Tibial artery (tissue), 4 donors: ENCODE data around the gene ATF7.

ENCODE experiments used
- DNase-seq, 2 donors: peaks; one replicate each; pipeline ENCODE4 v3.0.0-alpha.2; 2019
- H3K27ac ChIP-seq, 2 donors: fragments of 200-600 bp; sonication (generic) in 1 of 2; 1 replicate in 1 of 2; 2 replicates in 1 of 2; pipeline ENCODE4 v1.5.1; 2018 to 2019; ENCODE audit warnings: mild to moderate bottlenecking in 1 of 2
- H3K27me3 ChIP-seq, 2 donors: fragments of 200-600 bp; sonication (generic) in 1 of 2; one replicate each; pipeline versions ENCODE4 v1.5.1 to v1.6.0; 2016 to 2019
- H3K36me3 ChIP-seq, 3 donors: fragments of 200-600 bp; sonication (generic) in 2 of 3; one replicate each; pipeline ENCODE4 v1.5.1; 2016 to 2019; ENCODE audit warnings: mild to moderate bottlenecking in 2 of 3
- H3K4me1 ChIP-seq, 4 donors: fragments of 200-600 bp; sonication (generic) in 2 of 4; 1 replicate in 3 of 4; 2 replicates in 1 of 4; pipeline ENCODE4 v1.5.1; 2016 to 2019
- H3K4me3 ChIP-seq, 2 donors: fragments of 200-600 bp; sonication (generic) in 1 of 2; 1 replicate in 1 of 2; 2 replicates in 1 of 2; pipeline ENCODE4 v1.5.1; 2018 to 2019; ENCODE audit warnings: mild to moderate bottlenecking in 2 of 2
- H3K9me3 ChIP-seq, 3 donors: fragments of 200-600 bp; sonication (generic) in 1 of 3; one replicate each; pipeline ENCODE4 v1.5.1; 2016 to 2019
- intact Hi-C: fragments of 100-400 bp; cut with DNase I; formaldehyde crosslinking; loops from one replicate; pipeline ENCODE4 v1.15.0; 2023; ENCODE audit warnings: low total_unique reads
- TF ChIP-seq, protein P1 (sequence below), 2 experiments: fragments of 200-600 bp in 1 of 2; fragments of 450-650 bp in 1 of 2; IDR thresholded peaks; one replicate each; pipeline ENCODE4 v1.5.1; 2017 to 2019; ENCODE audit warnings: antibody characterized with exemption in 2 of 2, mild to moderate bottlenecking in 1 of 2, moderate library complexity in 1 of 2

ATF7 gene

DNA sequence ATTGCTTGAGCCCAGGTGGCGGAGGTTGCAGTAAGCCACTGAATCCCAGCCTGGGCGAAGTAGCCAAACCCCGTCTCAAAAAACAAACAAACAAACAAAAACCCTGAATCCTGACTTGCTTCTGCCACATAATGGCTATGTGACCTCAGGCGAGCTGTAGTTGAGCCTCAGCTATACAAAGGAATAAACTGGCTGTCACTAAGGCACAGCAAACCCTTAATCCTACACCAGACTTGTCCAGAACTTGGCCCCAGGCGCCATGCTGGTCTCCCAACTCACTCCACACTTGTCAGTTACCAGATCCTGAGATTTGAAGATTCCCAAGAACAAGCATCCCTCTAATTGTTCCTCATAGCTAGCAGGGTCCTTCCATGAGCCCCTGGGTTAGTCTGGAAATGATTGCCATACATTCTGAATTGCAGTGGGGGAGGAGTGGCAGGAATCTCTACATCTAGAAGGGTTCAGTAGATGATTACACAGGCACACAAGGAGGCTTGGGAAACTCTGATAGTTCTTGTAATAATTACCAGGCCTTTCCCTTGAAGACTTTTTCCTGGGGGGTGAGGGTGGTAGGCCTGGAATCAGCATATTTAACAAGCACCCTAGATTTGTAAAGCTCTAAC lies 136.8 kb downstream of the ATF7 start:
- Histone ChIP-seq H3K4me3 (no peak overlapping the region), H3K27ac (no peak overlapping the region), H3K4me1 (peaks cover 0 to 23% (median 17%) of the 10 kb centered on the region in 4 donors), H3K9me3 (no peaks in the 10 kb centered on the region), H3K27me3 (no peaks in the 10 kb centered on the region), H3K36me3 (peaks cover 10 to 40% (median 31%) of the 10 kb centered on the region in 3 donors)
- DNase-seq, result peak in 1 of 2 donors; percentile 24
- intact Hi-C loops, result no loop called here
- TF ChIP-seq, protein P1, sequence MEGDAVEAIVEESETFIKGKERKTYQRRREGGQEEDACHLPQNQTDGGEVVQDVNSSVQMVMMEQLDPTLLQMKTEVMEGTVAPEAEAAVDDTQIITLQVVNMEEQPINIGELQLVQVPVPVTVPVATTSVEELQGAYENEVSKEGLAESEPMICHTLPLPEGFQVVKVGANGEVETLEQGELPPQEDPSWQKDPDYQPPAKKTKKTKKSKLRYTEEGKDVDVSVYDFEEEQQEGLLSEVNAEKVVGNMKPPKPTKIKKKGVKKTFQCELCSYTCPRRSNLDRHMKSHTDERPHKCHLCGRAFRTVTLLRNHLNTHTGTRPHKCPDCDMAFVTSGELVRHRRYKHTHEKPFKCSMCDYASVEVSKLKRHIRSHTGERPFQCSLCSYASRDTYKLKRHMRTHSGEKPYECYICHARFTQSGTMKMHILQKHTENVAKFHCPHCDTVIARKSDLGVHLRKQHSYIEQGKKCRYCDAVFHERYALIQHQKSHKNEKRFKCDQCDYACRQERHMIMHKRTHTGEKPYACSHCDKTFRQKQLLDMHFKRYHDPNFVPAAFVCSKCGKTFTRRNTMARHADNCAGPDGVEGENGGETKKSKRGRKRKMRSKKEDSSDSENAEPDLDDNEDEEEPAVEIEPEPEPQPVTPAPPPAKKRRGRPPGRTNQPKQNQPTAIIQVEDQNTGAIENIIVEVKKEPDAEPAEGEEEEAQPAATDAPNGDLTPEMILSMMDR (IDR thresholded peaks at IDR 0.05), result no peak

DNA sequence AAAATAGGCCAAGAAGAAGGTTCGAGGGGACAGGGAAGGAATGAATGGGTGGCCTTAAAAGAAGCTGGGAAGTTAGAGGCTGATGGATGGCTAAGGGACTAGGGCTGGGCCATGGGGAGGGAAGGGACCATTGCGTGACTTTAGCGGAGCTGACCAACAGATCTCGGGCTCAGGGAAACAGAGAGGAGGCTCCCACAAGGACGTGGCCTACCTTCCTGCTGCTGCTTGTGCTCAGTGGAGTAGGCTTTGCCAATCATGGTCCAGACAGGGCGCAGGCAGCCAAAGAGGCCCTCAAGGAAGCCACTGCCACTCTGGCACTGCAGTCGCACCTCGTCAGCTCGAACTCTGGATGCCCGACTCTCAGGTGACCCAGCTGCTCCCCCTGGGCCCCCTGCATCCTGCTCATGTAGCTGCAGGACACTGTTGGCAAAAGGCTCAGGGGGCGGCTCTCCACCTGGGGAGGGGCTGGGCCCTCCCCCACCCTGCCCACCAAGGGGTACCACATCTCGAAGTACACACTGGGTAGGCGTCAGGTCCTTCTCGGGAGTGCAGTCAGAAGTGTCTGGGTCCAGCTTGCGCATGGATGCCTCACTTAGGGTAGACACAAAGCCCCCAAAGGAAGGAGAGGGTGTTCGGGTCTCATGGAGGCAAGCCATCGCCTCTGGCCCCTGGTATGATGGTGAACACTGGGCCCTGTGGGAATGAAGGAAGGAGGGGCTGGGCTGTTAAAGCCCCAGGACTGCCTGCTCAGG lies 139.3 kb downstream of the ATF7 start:
- Histone ChIP-seq H3K9me3 (no peaks in the 10 kb centered on the region), H3K4me1 (peaks cover 0 to 6% (median 0%) of the 10 kb centered on the region in 4 donors), H3K36me3 (peaks cover 12 to 64% (median 55%) of the 10 kb centered on the region in 3 donors), H3K27ac (no peak overlapping the region), H3K4me3 (no peak overlapping the region), H3K27me3 (no peaks in the 10 kb centered on the region)
- intact Hi-C loops, result no loop called here
- TF ChIP-seq, protein P1 (IDR thresholded peaks at IDR 0.05), result no peak
- DNase-seq, result no peak

DNA sequence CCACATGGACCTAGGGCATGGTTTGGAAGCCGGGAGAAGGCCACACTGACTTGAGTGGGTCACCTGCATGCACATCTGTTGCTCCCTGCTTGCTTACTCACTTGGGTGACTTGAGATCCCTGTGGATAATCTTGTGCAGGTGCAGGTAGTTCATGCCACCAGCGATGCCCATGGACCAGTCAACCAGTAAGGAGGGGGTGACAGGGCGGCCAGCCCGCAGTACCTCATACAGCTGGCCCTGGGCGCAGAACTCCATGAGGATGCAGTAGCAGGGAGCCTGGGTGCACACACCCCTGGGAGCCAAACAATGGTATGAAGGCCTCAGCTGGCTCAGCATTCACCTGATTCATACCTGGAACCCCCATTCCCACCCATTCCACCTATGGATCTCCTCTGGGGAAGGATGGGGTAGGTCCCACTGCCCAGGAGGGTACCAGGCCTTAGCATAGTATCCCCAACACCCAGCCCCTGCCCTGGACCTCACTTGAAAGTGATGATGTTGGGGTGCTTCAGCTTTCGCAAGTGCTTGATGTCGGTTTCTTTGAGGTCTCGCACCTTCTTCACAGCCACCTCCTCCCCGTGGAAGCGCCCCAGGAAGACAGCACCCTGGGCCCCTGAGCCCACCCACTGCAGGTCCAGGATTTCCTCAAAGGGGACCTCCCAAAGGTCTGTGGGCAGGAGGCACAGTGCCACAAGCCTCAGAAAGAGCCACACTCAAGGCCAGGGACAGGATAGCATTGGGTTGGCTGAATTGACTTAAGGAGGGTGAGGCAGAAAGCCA lies 140.0 kb downstream of the ATF7 start:
- Histone ChIP-seq H3K4me3 (no peak overlapping the region), H3K9me3 (no peaks in the 10 kb centered on the region), H3K27me3 (no peaks in the 10 kb centered on the region), H3K36me3 (peaks cover 16 to 72% (median 63%) of the 10 kb centered on the region in 3 donors), H3K4me1 (peaks cover 0 to 10% (median 3%) of the 10 kb centered on the region in 4 donors), H3K27ac (no peak overlapping the region)
- intact Hi-C loops, result no loop called here
- no peak for DNase-seq
- TF ChIP-seq, protein P1 (IDR thresholded peaks at IDR 0.05), result no peak

- H3K9me3 ChIP-seq, result no peaks in the 10 kb centered on the region
- no peaks in the 10 kb centered on the region for H3K27me3 ChIP-seq
- no peak overlapping the region for H3K27ac ChIP-seq
- DNase-seq, result no peak
- intact Hi-C loops, result no loop called here
- peaks cover 28 to 84% (median 75%) of the 10 kb centered on the region in 3 donors for H3K36me3 ChIP-seq
- H3K4me3 ChIP-seq, result no peak overlapping the region
- H3K4me1 ChIP-seq, result peaks cover 0 to 20% (median 4%) of the 10 kb centered on the region in 4 donors
- TF ChIP-seq, protein P1 (IDR thresholded peaks at IDR 0.05), result no peak
Observed at GRCh38 chr12:53484686-53485575, 141.3 kb downstream of the ATF7 start.

DNA sequence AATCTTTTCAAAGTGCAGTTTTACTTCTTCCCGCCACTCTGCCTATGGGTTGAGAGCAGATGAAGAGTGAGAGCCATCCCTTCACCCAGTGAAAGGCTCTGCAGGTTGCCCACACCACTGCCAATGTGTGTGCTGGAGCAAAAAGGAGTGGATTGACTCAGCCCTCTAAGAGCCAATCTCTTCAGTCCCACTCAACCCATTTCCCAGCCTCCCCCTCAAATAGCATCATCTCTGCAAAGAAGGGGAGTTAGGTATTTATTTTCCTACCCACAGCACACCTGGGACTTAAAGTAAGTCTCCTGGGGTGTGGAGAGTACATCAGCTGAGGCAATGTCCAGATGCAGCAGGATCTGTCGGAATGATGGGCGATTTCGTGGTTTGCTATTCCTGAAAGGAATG lies 142.2 kb downstream of the ATF7 start:
- Histone ChIP-seq H3K36me3 (peaks cover 36 to 94% (median 82%) of the 10 kb centered on the region in 3 donors), H3K4me3 (no peak overlapping the region), H3K27me3 (no peaks in the 10 kb centered on the region), H3K9me3 (no peaks in the 10 kb centered on the region), H3K4me1 (peaks cover 0 to 24% (median 4%) of the 10 kb centered on the region in 4 donors), H3K27ac (no peak overlapping the region)
- intact Hi-C loops, result no loop called here
- no peak for DNase-seq
- TF ChIP-seq, protein P1 (IDR thresholded peaks at IDR 0.05), result no peak
